Measurements from ENCODE around the gene EFNB2.

Gene EFNB2

GRCh38 chr13:106517109-106517847, 18.2 kb downstream of the EFNB2 start:
- no peaks in the 10 kb centered on the region for H3K4me1 ChIP-seq (ENCODE audit: control insufficient read depth, insufficient read depth, low read length, poor library complexity, severe bottlenecking)
- H3K27me3 ChIP-seq (replicated peaks; ENCODE audit: control insufficient read depth, insufficient read depth, low read length, poor library complexity, severe bottlenecking) = no peaks in the 10 kb centered on the region
- H3K9me3 ChIP-seq (ENCODE audit: control insufficient read depth, low read length) = no peaks in the 10 kb centered on the region
- no peak overlapping the region for H3K27ac ChIP-seq (ENCODE audit: insufficient read depth, low read length, poor library complexity, severe bottlenecking)
- no peak for DNase-seq
- no peak overlapping the region for H3K4me3 ChIP-seq (ENCODE audit: insufficient read depth, low read depth, low read length, poor library complexity, severe bottlenecking)
- no peaks in the 10 kb centered on the region for H3K36me3 ChIP-seq (ENCODE audit: control insufficient read depth, insufficient read depth, low read length)

- no peaks in the 10 kb centered on the region for H3K4me1 ChIP-seq (ENCODE audit: control insufficient read depth, insufficient read depth, low read length, poor library complexity, severe bottlenecking)
- no peaks in the 10 kb centered on the region for H3K36me3 ChIP-seq (ENCODE audit: control insufficient read depth, insufficient read depth, low read length)
- DNase-seq = no peak
- H3K27me3 ChIP-seq (replicated peaks; ENCODE audit: control insufficient read depth, insufficient read depth, low read length, poor library complexity, severe bottlenecking) = no peaks in the 10 kb centered on the region
- no peak overlapping the region for H3K4me3 ChIP-seq (ENCODE audit: insufficient read depth, low read depth, low read length, poor library complexity, severe bottlenecking)
- H3K9me3 ChIP-seq (ENCODE audit: control insufficient read depth, low read length) = no peaks in the 10 kb centered on the region
- H3K27ac ChIP-seq (ENCODE audit: insufficient read depth, low read length, poor library complexity, severe bottlenecking) = no peak overlapping the region
Observed at GRCh38 chr13:106515635-106516254, 19.7 kb downstream of the EFNB2 start.

- no peak for DNase-seq
- no peak overlapping the region for H3K27ac ChIP-seq (ENCODE audit: insufficient read depth, low read length, poor library complexity, severe bottlenecking)
- no peaks in the 10 kb centered on the region for H3K27me3 ChIP-seq (replicated peaks; ENCODE audit: control insufficient read depth, insufficient read depth, low read length, poor library complexity, severe bottlenecking)
- no peak overlapping the region for H3K4me3 ChIP-seq (ENCODE audit: insufficient read depth, low read depth, low read length, poor library complexity, severe bottlenecking)
- no peaks in the 10 kb centered on the region for H3K36me3 ChIP-seq (ENCODE audit: control insufficient read depth, insufficient read depth, low read length)
- no peaks in the 10 kb centered on the region for H3K4me1 ChIP-seq (ENCODE audit: control insufficient read depth, insufficient read depth, low read length, poor library complexity, severe bottlenecking)
- no peaks in the 10 kb centered on the region for H3K9me3 ChIP-seq (ENCODE audit: control insufficient read depth, low read length)
Observed at GRCh38 chr13:106514928-106515634, 20.4 kb downstream of the EFNB2 start.

GRCh38 chr13:106513025-106513983, 22.2 kb downstream of the EFNB2 start:
- Histone ChIP-seq H3K36me3 (ENCODE audit: control insufficient read depth, insufficient read depth, low read length) (no peaks in the 10 kb centered on the region), H3K4me1 (ENCODE audit: control insufficient read depth, insufficient read depth, low read length, poor library complexity, severe bottlenecking) (no peaks in the 10 kb centered on the region), H3K9me3 (ENCODE audit: control insufficient read depth, low read length) (no peaks in the 10 kb centered on the region), H3K4me3 (ENCODE audit: insufficient read depth, low read depth, low read length, poor library complexity, severe bottlenecking) (no peak overlapping the region), H3K27me3 (replicated peaks; ENCODE audit: control insufficient read depth, insufficient read depth, low read length, poor library complexity, severe bottlenecking) (no peaks in the 10 kb centered on the region), H3K27ac (ENCODE audit: insufficient read depth, low read length, poor library complexity, severe bottlenecking) (no peak overlapping the region)
- no peak for DNase-seq

GRCh38 chr13:106507560-106508274, 27.7 kb downstream of the EFNB2 start:
- no peak for DNase-seq
- no peak overlapping the region for H3K27ac ChIP-seq (ENCODE audit: insufficient read depth, low read length, poor library complexity, severe bottlenecking)

GRCh38 chr13:106506286-106506685, 29.2 kb downstream of the EFNB2 start:
- no peaks in the 10 kb centered on the region for H3K9me3 ChIP-seq (ENCODE audit: control insufficient read depth, low read length)
- H3K4me3 ChIP-seq (ENCODE audit: insufficient read depth, low read depth, low read length, poor library complexity, severe bottlenecking) = no peak overlapping the region
- H3K27me3 ChIP-seq (replicated peaks; ENCODE audit: control insufficient read depth, insufficient read depth, low read length, poor library complexity, severe bottlenecking) = no peaks in the 10 kb centered on the region
- no peaks in the 10 kb centered on the region for H3K4me1 ChIP-seq (ENCODE audit: control insufficient read depth, insufficient read depth, low read length, poor library complexity, severe bottlenecking)
- DNase-seq = no peak
- H3K27ac ChIP-seq (ENCODE audit: insufficient read depth, low read length, poor library complexity, severe bottlenecking) = no peak overlapping the region
- H3K36me3 ChIP-seq (ENCODE audit: control insufficient read depth, insufficient read depth, low read length) = no peaks in the 10 kb centered on the region

More at GRCh38 chr13:106507560-106508274, 27.7 kb downstream of the EFNB2 start:
- Histone ChIP-seq H3K27me3 (replicated peaks; ENCODE audit: control insufficient read depth, insufficient read depth, low read length, poor library complexity, severe bottlenecking) (no peaks in the 10 kb centered on the region), H3K9me3 (ENCODE audit: control insufficient read depth, low read length) (no peaks in the 10 kb centered on the region), H3K4me3 (ENCODE audit: insufficient read depth, low read depth, low read length, poor library complexity, severe bottlenecking) (no peak overlapping the region), H3K36me3 (ENCODE audit: control insufficient read depth, insufficient read depth, low read length) (no peaks in the 10 kb centered on the region), H3K4me1 (ENCODE audit: control insufficient read depth, insufficient read depth, low read length, poor library complexity, severe bottlenecking) (no peaks in the 10 kb centered on the region)

- no peak for DNase-seq
- Histone ChIP-seq H3K4me1 (ENCODE audit: control insufficient read depth, insufficient read depth, low read length, poor library complexity, severe bottlenecking) (no peaks in the 10 kb centered on the region), H3K36me3 (ENCODE audit: control insufficient read depth, insufficient read depth, low read length) (no peaks in the 10 kb centered on the region), H3K27me3 (replicated peaks; ENCODE audit: control insufficient read depth, insufficient read depth, low read length, poor library complexity, severe bottlenecking) (no peaks in the 10 kb centered on the region), H3K27ac (ENCODE audit: insufficient read depth, low read length, poor library complexity, severe bottlenecking) (no peak overlapping the region), H3K9me3 (ENCODE audit: control insufficient read depth, low read length) (no peaks in the 10 kb centered on the region), H3K4me3 (ENCODE audit: insufficient read depth, low read depth, low read length, poor library complexity, severe bottlenecking) (no peak overlapping the region)
Observed at GRCh38 chr13:106505732-106506131, 29.7 kb downstream of the EFNB2 start.

- no peak for DNase-seq
- H3K9me3 ChIP-seq (ENCODE audit: control insufficient read depth, low read length) = no peaks in the 10 kb centered on the region
- H3K27ac ChIP-seq (ENCODE audit: insufficient read depth, low read length, poor library complexity, severe bottlenecking) = no peak overlapping the region
- no peak overlapping the region for H3K4me3 ChIP-seq (ENCODE audit: insufficient read depth, low read depth, low read length, poor library complexity, severe bottlenecking)
- no peaks in the 10 kb centered on the region for H3K36me3 ChIP-seq (ENCODE audit: control insufficient read depth, insufficient read depth, low read length)
- H3K4me1 ChIP-seq (ENCODE audit: control insufficient read depth, insufficient read depth, low read length, poor library complexity, severe bottlenecking) = no peaks in the 10 kb centered on the region
- H3K27me3 ChIP-seq (replicated peaks; ENCODE audit: control insufficient read depth, insufficient read depth, low read length, poor library complexity, severe bottlenecking) = no peaks in the 10 kb centered on the region
Observed at GRCh38 chr13:106505295-106505694, 30.2 kb downstream of the EFNB2 start.

- Histone ChIP-seq H3K27ac (ENCODE audit: insufficient read depth, low read length, poor library complexity, severe bottlenecking) (no peak overlapping the region), H3K27me3 (replicated peaks; ENCODE audit: control insufficient read depth, insufficient read depth, low read length, poor library complexity, severe bottlenecking) (no peaks in the 10 kb centered on the region), H3K36me3 (ENCODE audit: control insufficient read depth, insufficient read depth, low read length) (no peaks in the 10 kb centered on the region), H3K9me3 (ENCODE audit: control insufficient read depth, low read length) (no peaks in the 10 kb centered on the region), H3K4me3 (ENCODE audit: insufficient read depth, low read depth, low read length, poor library complexity, severe bottlenecking) (no peak overlapping the region), H3K4me1 (ENCODE audit: control insufficient read depth, insufficient read depth, low read length, poor library complexity, severe bottlenecking) (no peaks in the 10 kb centered on the region)
- DNase-seq = no peak
Observed at GRCh38 chr13:106503730-106504453, 31.6 kb downstream of the EFNB2 start.
